Endometrial microvascular endothelial cells (primary cell): Measurements from ENCODE around the gene COBL. TPM values are rescaled to one million over a fixed set of nuclear protein-coding genes. Genes with fewer than 3 reads are reported as not detected.

ENCODE experiments used
- in situ Hi-C: cut with HindIII; loops from 2 replicates; pipeline ENCODE4 v1.10.0; 2017; ENCODE audit warnings: low sequenced_read_pairs, low pct_unique_long_range_greater_than_20kb; ENCODE audit errors: inconsistent ontology term
- total RNA-seq: library from RNA; depleted of rRNA; stranded (reverse); fragments of >200 nt; gene quantifications from one replicate; pipeline ENCODE4 v1.2.3, GENCODE V29; 2015; ENCODE audit errors: inconsistent ontology term

The COBL gene
- total RNA-seq, 1 donor from 2014 or later = not detected

GRCh38 chr7:51187941-51188340, 128.7 kb downstream of the COBL start:
- in situ Hi-C loops = no loop called here

DNA sequence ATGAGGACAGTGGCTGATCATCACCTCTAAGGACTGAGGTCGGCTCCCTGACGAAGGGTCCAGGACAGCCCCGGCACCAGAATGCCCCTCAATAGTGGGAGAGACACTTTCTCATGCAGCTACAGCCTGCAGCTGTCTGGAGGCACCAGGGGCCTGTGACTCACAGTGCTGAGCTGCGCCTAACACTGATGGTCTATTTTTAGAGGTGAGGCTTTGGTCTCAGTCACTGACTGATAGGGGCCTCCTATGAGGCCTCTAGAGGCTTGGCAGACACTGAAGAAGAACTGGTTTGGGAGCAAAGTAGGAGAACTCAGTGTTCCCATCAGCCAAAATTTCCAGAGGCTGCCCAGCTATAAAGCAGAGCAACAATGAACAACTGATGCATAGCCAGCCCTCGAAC, 130.1 kb downstream of the COBL start:
- in situ Hi-C loops = no loop called here

GRCh38 chr7:51182636-51183166, 133.9 kb downstream of the COBL start:
- in situ Hi-C loops = no loop called here

DNA sequence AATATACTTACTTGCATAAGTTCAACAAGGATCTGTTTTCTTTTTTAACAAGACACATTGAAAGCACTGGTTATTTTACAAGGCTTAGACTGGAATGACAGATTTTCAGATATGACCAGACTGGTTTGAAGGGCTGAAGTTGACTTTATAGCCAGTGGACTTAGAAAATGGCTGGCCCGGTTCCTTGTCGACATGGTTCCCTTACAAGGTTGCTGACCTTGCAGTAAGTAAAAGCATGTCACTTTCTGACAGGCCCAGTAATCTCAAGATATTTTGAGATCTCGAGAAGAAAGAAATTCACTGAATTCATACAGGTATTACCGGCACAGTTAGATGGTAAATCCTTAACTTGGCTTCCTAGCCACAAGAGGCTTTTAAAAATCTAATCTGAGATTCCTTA, 136.5 kb downstream of the COBL start:
- in situ Hi-C loops = no loop called here

DNA sequence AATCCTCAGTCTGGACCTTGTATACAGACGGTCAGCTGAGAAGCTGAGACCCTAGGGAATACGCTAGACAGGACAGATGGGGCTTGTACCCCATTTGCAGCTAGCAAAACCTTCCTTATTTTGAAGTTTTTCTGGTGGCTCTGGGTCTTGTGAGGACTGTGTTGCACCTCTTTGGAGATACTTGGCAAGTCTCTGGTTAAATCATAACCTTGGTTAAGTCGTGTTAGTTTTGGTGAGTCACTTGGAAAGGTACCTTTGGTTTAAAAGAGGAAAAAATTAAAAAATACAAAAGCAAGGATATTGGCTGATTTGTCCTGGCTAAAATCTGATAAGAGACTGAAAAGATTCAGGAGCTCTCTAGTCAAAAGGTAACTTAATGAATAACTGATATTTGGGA, 140.6 kb downstream of the COBL start:
- in situ Hi-C loops = no loop called here

DNA sequence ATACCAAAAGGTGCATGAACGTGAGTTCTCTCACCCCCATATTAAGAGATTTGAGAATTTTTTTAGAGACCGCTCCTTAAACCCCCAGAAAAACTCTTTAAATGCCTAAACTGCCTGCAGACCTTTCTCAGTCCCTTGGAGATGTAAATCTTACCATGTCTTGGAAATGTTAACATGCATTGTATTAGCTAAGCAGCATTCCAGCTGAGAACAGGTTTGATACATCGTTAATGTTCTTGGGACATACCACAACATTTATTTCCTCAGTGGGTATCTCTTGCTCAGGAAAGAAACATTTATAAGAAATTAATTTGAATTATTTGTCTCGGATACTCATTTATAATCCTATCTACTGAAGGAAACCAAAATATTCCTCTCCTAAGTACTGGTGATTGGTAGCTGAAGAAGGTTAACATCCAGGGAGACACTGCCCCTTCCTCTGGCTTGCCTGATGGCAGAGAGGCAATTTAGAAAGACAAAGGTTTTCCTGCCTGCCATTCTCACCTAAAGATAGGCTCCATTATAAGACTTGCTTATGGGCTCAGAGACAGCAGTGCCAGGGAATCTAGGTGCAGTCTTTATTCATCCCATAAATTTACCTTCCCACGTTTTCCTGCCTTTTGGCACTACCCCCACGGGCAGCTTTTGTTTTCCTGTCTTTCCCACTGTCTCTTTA, 141.2 kb downstream of the COBL start:
- in situ Hi-C loops = no loop called here

DNA sequence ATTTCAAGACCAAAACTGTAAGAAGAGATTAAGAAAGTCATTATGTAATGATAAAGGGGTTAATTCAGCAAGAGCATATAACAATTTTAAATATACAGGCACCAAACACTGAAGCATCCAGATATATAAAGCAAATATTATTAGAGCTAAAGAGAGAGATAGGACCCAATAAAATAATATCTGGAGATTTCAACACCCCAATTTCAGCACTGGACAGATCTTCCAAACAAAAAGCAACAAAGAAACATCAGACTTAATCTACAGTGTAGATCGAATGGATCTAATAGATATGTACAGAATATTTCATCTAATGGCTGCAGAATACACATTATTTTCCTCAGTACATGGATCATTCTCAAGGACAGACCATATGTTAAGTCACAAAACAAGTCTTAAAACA, 151.3 kb downstream of the COBL start:
- in situ Hi-C loops = no loop called here

GRCh38 chr7:51162724-51163329, 153.8 kb downstream of the COBL start:
- in situ Hi-C loops = no loop called here

GRCh38 chr7:51161937-51162336, 154.7 kb downstream of the COBL start:
- in situ Hi-C loops = no loop called here

DNA sequence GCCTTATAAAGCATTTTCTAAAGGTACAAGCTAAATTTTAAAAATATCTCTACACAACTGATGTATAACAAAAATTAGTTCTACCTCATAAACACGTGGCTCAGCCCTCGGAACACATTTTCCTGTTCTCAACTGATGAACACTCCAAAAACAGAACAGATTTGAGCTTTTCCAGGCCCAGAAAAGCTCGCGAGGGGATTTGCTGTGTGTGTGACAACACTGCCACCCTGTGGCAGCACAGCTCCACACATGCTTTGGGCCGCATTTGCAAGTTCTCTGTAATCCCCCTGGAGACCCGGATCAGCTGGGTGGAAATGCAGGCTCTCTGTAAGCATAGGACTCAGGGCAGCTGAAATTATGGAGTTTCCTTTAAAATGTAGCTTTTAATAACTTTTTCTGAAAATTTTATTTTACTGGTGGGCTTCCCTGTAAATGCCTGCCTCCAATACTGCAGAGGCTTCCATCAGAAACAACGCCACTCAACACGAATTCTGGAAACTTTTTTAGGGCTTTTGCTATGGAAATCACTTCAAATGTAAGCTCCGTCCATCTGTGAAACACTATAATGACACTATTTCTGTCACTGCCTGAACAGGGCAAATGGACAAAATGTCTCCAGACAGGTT, 155.5 kb downstream of the COBL start:
- in situ Hi-C loops = no loop called here

GRCh38 chr7:51160411-51160810, 156.2 kb downstream of the COBL start:
- in situ Hi-C loops = no loop called here

DNA sequence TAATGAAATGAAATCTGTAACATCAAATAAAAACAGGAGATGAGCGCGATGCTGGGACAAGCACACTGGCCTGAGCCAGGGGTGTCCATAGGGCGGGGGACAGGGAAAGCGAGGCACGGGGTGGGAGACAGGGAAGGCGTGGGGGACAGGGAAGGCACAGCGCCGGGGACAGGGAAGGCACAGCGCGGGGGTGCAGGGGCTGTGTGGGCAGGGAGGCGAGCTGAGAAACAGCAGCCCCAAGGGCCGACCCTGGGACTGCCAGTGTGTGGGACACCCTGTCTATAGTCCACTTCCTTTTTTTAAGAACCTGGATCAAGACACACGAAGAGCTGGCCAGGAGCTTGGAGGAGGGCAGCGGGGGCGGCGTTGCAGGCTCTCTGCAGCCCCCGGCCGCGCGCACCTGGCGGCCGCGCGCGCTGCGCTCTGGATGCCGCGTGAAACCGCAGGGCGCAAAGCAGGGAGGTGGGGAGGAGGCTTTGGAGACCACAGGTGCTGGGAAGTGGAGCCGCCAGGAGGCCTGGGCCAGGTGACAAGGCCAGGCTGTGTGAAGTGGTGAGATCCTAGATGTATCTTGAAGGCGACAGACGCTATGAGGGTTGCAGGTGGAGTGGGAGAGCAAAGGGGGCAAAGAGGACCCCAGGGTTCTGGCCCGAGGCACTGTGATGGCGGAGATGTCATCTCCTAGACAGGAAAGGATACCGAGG, 157.7 kb downstream of the COBL start:
- in situ Hi-C loops = no loop called here

DNA sequence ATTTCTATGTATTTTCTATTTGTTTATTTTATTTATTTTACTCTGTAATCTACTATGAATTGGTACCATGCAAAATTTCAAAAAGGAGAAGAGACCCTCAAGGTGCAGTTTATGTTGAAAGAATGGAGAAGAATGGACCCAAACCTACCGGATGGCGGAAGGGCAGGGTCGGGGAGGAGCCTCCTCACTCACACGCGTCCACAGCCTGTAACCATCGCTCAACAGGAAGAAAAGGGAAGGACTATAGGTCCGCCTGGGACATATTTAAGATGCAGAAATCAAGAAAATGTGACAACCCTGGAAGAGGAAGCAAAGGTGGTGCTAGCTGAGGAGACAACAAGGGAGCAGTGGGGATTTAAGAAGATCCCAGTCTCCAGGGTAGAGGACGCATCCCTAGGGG, 158.4 kb downstream of the COBL start:
- in situ Hi-C loops = no loop called here

DNA sequence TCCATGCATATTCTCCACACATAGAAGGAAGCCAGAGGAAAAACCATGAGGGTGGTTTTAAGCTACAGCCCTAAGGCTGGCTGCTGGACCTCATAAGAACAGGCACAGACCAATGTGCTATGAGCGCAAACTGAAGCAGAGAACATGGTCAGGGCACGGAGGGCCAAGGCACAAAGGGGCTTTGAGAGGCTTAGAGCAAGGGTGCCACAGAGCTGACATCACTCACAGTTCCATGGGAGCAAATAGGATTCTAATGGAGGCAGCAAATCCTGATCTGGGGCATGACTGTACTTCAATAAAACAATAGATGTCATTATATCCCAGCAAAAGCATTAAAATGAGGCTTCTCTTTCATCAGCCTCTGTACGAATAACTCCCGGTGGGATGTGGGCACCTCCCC, 162.4 kb downstream of the COBL start:
- in situ Hi-C loops = no loop called here

DNA sequence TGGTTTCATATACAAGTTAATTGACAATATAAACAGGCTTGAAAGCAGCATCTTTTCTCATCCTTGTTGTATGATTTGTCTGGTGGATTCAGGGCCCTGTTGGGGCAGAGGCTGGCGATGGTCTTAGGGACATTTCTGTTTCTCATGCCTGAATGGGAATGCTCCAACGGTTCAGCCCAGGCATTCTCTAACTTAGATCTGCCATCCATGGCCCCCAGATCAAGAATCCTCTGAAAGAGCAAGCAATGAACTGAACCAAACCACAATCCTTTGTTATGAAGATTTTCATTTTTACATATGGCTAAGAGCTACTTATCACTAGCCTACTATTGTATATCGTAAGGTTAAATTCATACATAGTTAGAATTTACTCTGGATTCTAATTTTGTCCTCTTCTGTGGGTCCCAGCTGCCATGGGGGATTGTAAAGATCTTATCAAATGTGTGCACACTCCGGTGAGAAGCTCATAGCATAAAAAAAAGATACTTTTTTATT, 163.9 kb downstream of the COBL start:
- in situ Hi-C loops = no loop called here

DNA sequence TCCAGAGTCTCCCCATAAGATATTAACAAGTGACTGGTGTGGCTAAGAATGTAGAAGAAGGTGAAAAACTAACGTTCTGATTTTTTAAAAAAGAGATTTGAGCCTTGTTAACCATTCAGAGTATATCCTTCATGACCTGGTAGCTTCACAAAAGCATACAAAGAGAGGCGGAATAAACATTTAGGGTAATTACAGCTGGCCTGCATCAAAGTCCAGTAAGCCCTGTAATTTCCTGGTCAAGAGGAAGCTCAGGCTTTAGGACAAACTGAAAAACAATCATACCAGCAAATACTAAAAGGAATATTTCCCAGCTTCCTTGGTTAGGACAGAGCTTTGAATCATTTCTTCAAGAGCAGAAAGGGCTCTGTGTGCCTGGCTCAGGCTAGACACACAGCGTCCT, 165.2 kb downstream of the COBL start:
- in situ Hi-C loops = no loop called here

GRCh38 chr7:51150193-51150592, 166.4 kb downstream of the COBL start:
- in situ Hi-C loops = no loop called here

DNA sequence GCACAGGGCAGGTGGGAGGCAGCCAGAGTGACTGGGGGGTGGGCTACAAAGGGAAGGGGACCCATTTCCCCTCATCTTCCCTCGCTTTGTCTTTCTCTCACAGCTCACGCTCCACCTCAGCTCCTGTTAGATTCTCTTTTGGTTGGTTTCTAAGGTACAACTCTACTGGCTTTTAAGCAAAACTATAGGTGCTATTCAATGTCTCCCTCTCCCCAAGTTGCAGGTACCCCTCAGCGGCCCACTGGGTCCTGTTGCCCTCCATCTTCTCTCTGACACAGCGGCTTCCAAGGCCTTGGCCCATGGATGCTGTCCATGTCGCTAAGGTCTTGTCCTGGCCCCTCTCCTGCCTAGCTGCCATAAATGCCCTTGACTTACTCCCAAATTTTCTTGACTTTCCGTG, 168.4 kb downstream of the COBL start:
- in situ Hi-C loops = loop anchor here (25.0 kb wide), 3 partner anchors 336 to 711 kb away; no protein-coding TSS in a partner anchor

GRCh38 chr7:51146816-51147586, 169.6 kb downstream of the COBL start:
- in situ Hi-C loops = loop anchor here (25.0 kb wide), 3 partner anchors 335 to 710 kb away; no protein-coding TSS in a partner anchor
